Endothelial cell of umbilical vein (primary cell): ENCODE results near the gene TNFSF13. TPM values are rescaled to one million over a fixed set of nuclear protein-coding genes. Genes with fewer than 3 reads are reported as not detected.
A peak's percentile ranks its signal among the peaks of the same experiment; 100 is the strongest.

ENCODE experiments used
- BruUV-seq: library from RNA; stranded (reverse); fragments of 400-500 nt; replicated peaks from 2 replicates; lab custom pipeline; 2021; lab: Mats Ljungman, UMichigan
- CTCF ChIA-PET: fragments of 300-600, 350-600 bp; sonication (Branson Sonifier 250); formaldehyde crosslinking; loops from one replicate; lab custom pipeline; 2021; ENCODE audit warnings: antibody characterized with exemption, inconsistent platforms; lab: Charles Lee
- POLR2A ChIA-PET: fragments of 300-600, 350-600 bp; sonication (Branson Sonifier 250); formaldehyde crosslinking; loops from one replicate; lab custom pipeline; 2021; ENCODE audit warnings: antibody characterized with exemption, inconsistent platforms; lab: Charles Lee
- DNase-seq: peaks from one replicate; pipeline ENCODE4 v3.0.0-alpha.2; 2011; ENCODE audit warnings: low read depth, low spot score
- FAIRE-seq: peaks from 2 replicates; lab custom pipeline; 2011; peaks lifted over from hg19 to GRCh38; lab: Jason Lieb, UNC
- H2AFZ ChIP-seq: 2 replicates; pipeline ENCODE4 v1.6.0; 2012; ENCODE audit warnings: low read depth, low read length, control low read depth, inconsistent platforms
- H3K27ac ChIP-seq: 2 replicates; pipeline ENCODE4 v1.5.1; 2011; ENCODE audit warnings: low read depth, mild to moderate bottlenecking, control low read depth, low read length, moderate library complexity; ENCODE audit not compliant: insufficient read depth
- H3K27me3 ChIP-seq, 2 experiments: 2 replicates each; pipeline versions ENCODE4 v1.6.0 to v1.6.1; 2011; ENCODE audit warnings: low read length in 2 of 2, mixed read lengths in 1 of 2; ENCODE audit not compliant: control insufficient read depth in 2 of 2, insufficient read depth in 2 of 2
- H3K36me3 ChIP-seq, 2 experiments: 2 replicates in 1 of 2; 3 replicates in 1 of 2; pipeline ENCODE4 v1.5.1; 2011; ENCODE audit warnings: low read length in 2 of 2, mild to moderate bottlenecking in 1 of 2, moderate library complexity in 1 of 2; ENCODE audit not compliant: control insufficient read depth in 2 of 2, insufficient read depth in 2 of 2; ENCODE audit errors: extremely low read depth in 1 of 2
- H3K4me1 ChIP-seq: 3 replicates; pipeline ENCODE4 v1.5.1; 2011; ENCODE audit warnings: mild to moderate bottlenecking, low read length; ENCODE audit not compliant: control insufficient read depth, insufficient read depth; ENCODE audit errors: extremely low read depth
- H3K4me2 ChIP-seq: 2 replicates; pipeline ENCODE4 v1.6.1; 2011; ENCODE audit warnings: low read length, control low read depth, mixed read lengths; ENCODE audit not compliant: insufficient read depth
- H3K4me3 ChIP-seq, 3 experiments: fragments of 200-600 bp in 1 of 3; sonication (generic), shearing (Covaris generic) in 1 of 3; replicated peaks in 1 of 3; 2 replicates each; pipeline ENCODE4 v1.5.1; 2011 to 2016; ENCODE audit warnings: control low read depth in 3 of 3, low read length in 3 of 3, mild to moderate bottlenecking in 2 of 3, inconsistent platforms in 1 of 3, low read depth in 1 of 3, moderate library complexity in 1 of 3; ENCODE audit not compliant: insufficient read depth in 1 of 3
- H3K79me2 ChIP-seq: 2 replicates; pipeline ENCODE4 v1.6.0; 2012; ENCODE audit warnings: low read length, inconsistent platforms; ENCODE audit not compliant: control insufficient read depth, insufficient read depth
- H3K9ac ChIP-seq: replicated peaks from 2 replicates; pipeline ENCODE3; 2011; ENCODE audit warnings: low read length, control low read depth; ENCODE audit not compliant: insufficient read depth; ENCODE audit errors: extremely low read depth
- H3K9me1 ChIP-seq: replicated peaks from 3 replicates; pipeline ENCODE4 v1.6.0; 2011; ENCODE audit warnings: mild to moderate bottlenecking, low read length; ENCODE audit not compliant: control insufficient read depth, insufficient read depth; ENCODE audit errors: extremely low read depth
- H3K9me3 ChIP-seq: replicated peaks from 2 replicates; pipeline ENCODE4 v1.5.1; 2012; ENCODE audit warnings: low read length, inconsistent platforms; ENCODE audit not compliant: control insufficient read depth, insufficient read depth
- H4K20me1 ChIP-seq: replicated peaks from 2 replicates; pipeline ENCODE3; 2011; ENCODE audit warnings: mild to moderate bottlenecking, low read length; ENCODE audit not compliant: control insufficient read depth, insufficient read depth; ENCODE audit errors: extremely low read depth
- EZH2 ChIP-seq: IDR thresholded peaks from 2 replicates; pipeline ENCODE4 v1.6.1; 2012; ENCODE audit warnings: borderline replicate concordance, low read depth, mild to moderate bottlenecking, moderate library complexity, low read length, inconsistent platforms; ENCODE audit not compliant: severe bottlenecking
- FOS ChIP-seq: IDR thresholded peaks from 2 replicates; pipeline ENCODE4 v1.6.1; 2011; ENCODE audit warnings: mild to moderate bottlenecking, low read length, moderate library complexity, borderline replicate concordance; ENCODE audit not compliant: insufficient read depth
- GATA2 ChIP-seq: IDR thresholded peaks from 2 replicates; pipeline ENCODE4 v1.7.0; 2011; ENCODE audit warnings: low read depth, mild to moderate bottlenecking, moderate library complexity, mixed read lengths, low read length; ENCODE audit not compliant: insufficient read length, insufficient read depth
- JUN ChIP-seq: IDR thresholded peaks from 2 replicates; pipeline ENCODE4 v1.6.1; 2011; ENCODE audit warnings: borderline replicate concordance, low read depth; ENCODE audit not compliant: insufficient read length, insufficient read depth
- MYC ChIP-seq: IDR thresholded peaks from one replicate; pipeline ENCODE4 v1.6.1; 2011; ENCODE audit warnings: mild to moderate bottlenecking, low read depth, low read length
- POLR2A ChIP-seq: IDR thresholded peaks from 2 replicates; pipeline ENCODE4 v1.6.1; 2012; ENCODE audit warnings: low read depth, mild to moderate bottlenecking, control low read depth, low read length
- POLR2AphosphoS5 ChIP-seq: IDR thresholded peaks from 2 replicates; pipeline ENCODE4 v1.6.1; 2012; ENCODE audit warnings: low read depth, mild to moderate bottlenecking, control low read depth, low read length, moderate library complexity; ENCODE audit not compliant: insufficient read depth
- dilution Hi-C: fragments of 300-500 bp; cut with MboI; formaldehyde crosslinking; loops from one replicate; pipeline ENCODE4 v1.15.0; 2019; ENCODE audit warnings: low sequenced_read_pairs; ENCODE audit not compliant: extremely low pct_ligation_motif_present
- intact Hi-C: fragments of 100-400 bp; cut with micrococcal nuclease; formaldehyde crosslinking; loops from one replicate; pipeline ENCODE4 v1.10.0; 2022
- polyA plus RNA-seq, 4 experiments: library from polyadenylated mRNA; depleted of rRNA in 3 of 4; stranded (reverse) in 3 of 4; unstranded in 1 of 4; fragments of >200 nt; gene quantifications; 2 replicates each; pipeline versions ENCODE4 v1.2.1 to v1.2.3, GENCODE V29; 2011 to 2012; ENCODE audit warnings: missing spikeins in 1 of 4
- total RNA-seq: library from RNA; stranded (reverse); gene quantifications from 2 replicates; pipeline ENCODE4 v1.2.3, GENCODE V29; 2021
- TF ChIP-seq, protein P1 (sequence below): IDR thresholded peaks from 2 replicates; pipeline ENCODE4 v1.6.1; 2011; ENCODE audit not compliant: insufficient read depth, insufficient read length
- TF ChIP-seq, protein P2 (sequence below), 2 donors: IDR thresholded peaks; 1 replicate in 1 of 2; 2 replicates in 1 of 2; pipeline ENCODE4 v1.5.1; 2011; ENCODE audit warnings: low read length in 2 of 2, mild to moderate bottlenecking in 2 of 2, moderate library complexity in 2 of 2, control low read depth in 1 of 2, inconsistent platforms in 1 of 2, low read depth in 1 of 2; ENCODE audit not compliant: insufficient read depth in 1 of 2; ENCODE audit errors: extremely low read depth in 1 of 2

TNFSF13 gene
- total and polyA plus RNA-seq, 2 donors (not counting 3 experiments of a cell fraction or from before 2014, with no cell fraction given) = 3.6 to 5.4 TPM

DNA sequence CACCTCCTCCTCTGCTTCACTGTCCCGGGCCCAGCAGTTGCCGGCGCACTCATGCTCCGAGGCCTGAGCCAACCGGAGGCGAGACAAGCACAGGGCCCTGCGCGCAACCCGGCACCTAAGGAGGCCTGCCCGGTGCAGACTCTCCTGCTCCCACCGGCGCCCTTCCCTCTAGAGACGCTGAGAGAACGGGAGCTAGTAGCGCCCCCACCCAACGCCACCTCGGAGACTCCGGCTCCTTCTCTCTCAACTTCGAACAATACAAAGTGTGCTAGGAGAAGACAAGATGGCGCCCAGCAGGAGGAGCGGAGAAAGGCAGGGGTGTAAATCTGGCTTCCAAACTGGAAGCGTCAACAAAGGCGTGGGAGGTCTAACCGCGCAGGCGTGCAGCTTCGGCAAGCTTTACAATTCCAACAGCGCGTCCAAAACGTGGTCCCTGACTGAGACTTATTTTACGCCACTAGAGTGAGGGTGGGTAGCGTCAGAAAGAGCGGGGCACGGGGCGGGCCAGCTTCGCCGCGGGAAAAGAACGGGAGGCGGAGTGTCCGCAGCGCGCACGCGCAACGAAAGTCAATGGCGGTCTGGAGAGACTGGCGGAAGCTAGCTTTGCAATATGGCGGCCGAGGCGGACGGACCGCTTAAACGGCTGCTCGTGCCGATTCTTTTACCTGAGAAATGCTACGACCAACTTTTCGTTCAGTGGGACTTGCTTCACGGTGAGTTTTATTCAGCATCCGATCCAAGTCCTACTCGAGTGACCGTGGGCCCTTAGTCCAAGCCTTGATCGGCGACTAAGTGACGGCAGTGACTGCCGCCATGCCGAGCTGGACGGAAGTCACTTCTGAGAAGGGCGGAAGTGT is 24.9 kb downstream of the TNFSF13 start, which contains the start of gene MPDU1:
Gene MPDU1, plus strand, starts transcription at position 600 of the 857 bp plus-strand sequence. Its CDS starts 11 bp downstream, at position 611.
- peaks cover 27% of the 10 kb centered on the region for H3K79me2 ChIP-seq
- TF ChIP-seq MYC (no peak), POLR2AphosphoS5 (peak; percentile 94), GATA2 (no peak), EZH2 (no peak), FOS (no peak), JUN (no peak), POLR2A (peak; percentile 94)
- TF ChIP-seq, protein P1, sequence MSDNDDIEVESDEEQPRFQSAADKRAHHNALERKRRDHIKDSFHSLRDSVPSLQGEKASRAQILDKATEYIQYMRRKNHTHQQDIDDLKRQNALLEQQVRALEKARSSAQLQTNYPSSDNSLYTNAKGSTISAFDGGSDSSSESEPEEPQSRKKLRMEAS = peak; percentile 92
- TF ChIP-seq, protein P2, sequence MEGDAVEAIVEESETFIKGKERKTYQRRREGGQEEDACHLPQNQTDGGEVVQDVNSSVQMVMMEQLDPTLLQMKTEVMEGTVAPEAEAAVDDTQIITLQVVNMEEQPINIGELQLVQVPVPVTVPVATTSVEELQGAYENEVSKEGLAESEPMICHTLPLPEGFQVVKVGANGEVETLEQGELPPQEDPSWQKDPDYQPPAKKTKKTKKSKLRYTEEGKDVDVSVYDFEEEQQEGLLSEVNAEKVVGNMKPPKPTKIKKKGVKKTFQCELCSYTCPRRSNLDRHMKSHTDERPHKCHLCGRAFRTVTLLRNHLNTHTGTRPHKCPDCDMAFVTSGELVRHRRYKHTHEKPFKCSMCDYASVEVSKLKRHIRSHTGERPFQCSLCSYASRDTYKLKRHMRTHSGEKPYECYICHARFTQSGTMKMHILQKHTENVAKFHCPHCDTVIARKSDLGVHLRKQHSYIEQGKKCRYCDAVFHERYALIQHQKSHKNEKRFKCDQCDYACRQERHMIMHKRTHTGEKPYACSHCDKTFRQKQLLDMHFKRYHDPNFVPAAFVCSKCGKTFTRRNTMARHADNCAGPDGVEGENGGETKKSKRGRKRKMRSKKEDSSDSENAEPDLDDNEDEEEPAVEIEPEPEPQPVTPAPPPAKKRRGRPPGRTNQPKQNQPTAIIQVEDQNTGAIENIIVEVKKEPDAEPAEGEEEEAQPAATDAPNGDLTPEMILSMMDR (IDR thresholded peaks at IDR 0.05; ENCODE audit: extremely low read depth in 1 of 2, insufficient read depth in 1 of 2, low read depth in 1 of 2, low read length in 2 of 2) = no peak
- no peaks in the 10 kb centered on the region for H3K27me3 ChIP-seq
- peaks cover 32% of the 10 kb centered on the region for H3K4me1 ChIP-seq
- FAIRE-seq (peak; percentile 97), DNase-seq (peak; percentile 98)
- H3K9me3 ChIP-seq = no peaks in the 10 kb centered on the region
- peak within 1 kb of the TSS; percentile 87 for H3K4me2 ChIP-seq
- no peaks in the 10 kb centered on the region for H4K20me1 ChIP-seq
- H2AFZ ChIP-seq = peak within 1 kb of the TSS; percentile 76
- H3K9ac ChIP-seq = peak within 1 kb of the TSS; percentile 94
- POLR2A ChIA-PET = interaction anchor here (0.9 to 1.4 kb wide), 4 partner anchors 10 to 179 kb away, joined by 3 to 6 read pairs (median 4); partner anchors contain the start of genes TMEM256, TP53 and WRAP53
- H3K27ac ChIP-seq = peak within 1 kb of the TSS; percentile 88
- dilution Hi-C loops (no loop called here), intact Hi-C loops (loop anchor here (1.0 kb wide), 2 partner anchors 11 to 99 kb away; partner anchors contain the start of gene POLR2A)
- CTCF ChIA-PET = interaction anchor here (0.9 to 1.6 kb wide), 5 partner anchors 10 to 147 kb away, joined by 4 to 10 read pairs (median 6); partner anchors contain the start of genes FXR2, TP53 and WRAP53
- no peaks in the 10 kb centered on the region for H3K9me1 ChIP-seq
- H3K36me3 ChIP-seq = peaks cover 0 to 18% of the 10 kb centered on the region in 2 experiments
- BruUV-seq = TSS peak; percentile 74
- H3K4me3 ChIP-seq = peak within 1 kb of the TSS; percentile 54 to 90 (median 66)
